Brain microvascular endothelial cell (primary cell): ENCODE results near the gene MRPS27.

Experiments
- DNase-seq: peaks from one replicate; pipeline ENCODE4 v3.0.0-alpha.2; 2020
- H3K27ac ChIP-seq: fragments of 250-450 bp; sonication (Bioruptor Pico); 2 replicates; pipeline ENCODE4 v1.5.1; 2020; ENCODE audit warnings: mild to moderate bottlenecking, moderate library complexity
- H3K27me3 ChIP-seq: fragments of 250-450 bp; sonication (Bioruptor Pico); replicated peaks from 2 replicates; pipeline ENCODE4 v1.5.1; 2020; ENCODE audit warnings: mild to moderate bottlenecking
- H3K36me3 ChIP-seq: fragments of 250-450 bp; sonication (Bioruptor Pico); replicated peaks from 2 replicates; pipeline ENCODE4 v1.5.1; 2020; ENCODE audit warnings: mild to moderate bottlenecking
- H3K4me3 ChIP-seq: 2 replicates; pipeline ENCODE4 v1.5.1; 2011; ENCODE audit warnings: low read depth, mild to moderate bottlenecking, control low read depth, low read length, moderate library complexity
- in situ Hi-C: cut with HindIII; loops from 2 replicates; pipeline ENCODE4 v1.10.0; 2017; ENCODE audit warnings: low sequenced_read_pairs, low pct_ligation_motif_present
- TF ChIP-seq, protein P1 (sequence below): IDR thresholded peaks from 2 replicates; pipeline ENCODE4 v1.5.1; 2011; ENCODE audit warnings: low read depth, mild to moderate bottlenecking, moderate library complexity, low read length, control low read depth, inconsistent platforms; ENCODE audit errors: missing control alignments

The MRPS27 gene

GRCh38 chr5:72281430-72281763 is 38.6 kb downstream of the MRPS27 start:
- TF ChIP-seq, protein P1, sequence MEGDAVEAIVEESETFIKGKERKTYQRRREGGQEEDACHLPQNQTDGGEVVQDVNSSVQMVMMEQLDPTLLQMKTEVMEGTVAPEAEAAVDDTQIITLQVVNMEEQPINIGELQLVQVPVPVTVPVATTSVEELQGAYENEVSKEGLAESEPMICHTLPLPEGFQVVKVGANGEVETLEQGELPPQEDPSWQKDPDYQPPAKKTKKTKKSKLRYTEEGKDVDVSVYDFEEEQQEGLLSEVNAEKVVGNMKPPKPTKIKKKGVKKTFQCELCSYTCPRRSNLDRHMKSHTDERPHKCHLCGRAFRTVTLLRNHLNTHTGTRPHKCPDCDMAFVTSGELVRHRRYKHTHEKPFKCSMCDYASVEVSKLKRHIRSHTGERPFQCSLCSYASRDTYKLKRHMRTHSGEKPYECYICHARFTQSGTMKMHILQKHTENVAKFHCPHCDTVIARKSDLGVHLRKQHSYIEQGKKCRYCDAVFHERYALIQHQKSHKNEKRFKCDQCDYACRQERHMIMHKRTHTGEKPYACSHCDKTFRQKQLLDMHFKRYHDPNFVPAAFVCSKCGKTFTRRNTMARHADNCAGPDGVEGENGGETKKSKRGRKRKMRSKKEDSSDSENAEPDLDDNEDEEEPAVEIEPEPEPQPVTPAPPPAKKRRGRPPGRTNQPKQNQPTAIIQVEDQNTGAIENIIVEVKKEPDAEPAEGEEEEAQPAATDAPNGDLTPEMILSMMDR, result no peak
- Histone ChIP-seq H3K4me3 (no peak overlapping the region), H3K36me3 (no peaks in the 10 kb centered on the region), H3K27ac (peak overlapping the region; percentile 82), H3K27me3 (no peaks in the 10 kb centered on the region)
- no peak for DNase-seq
- in situ Hi-C loops, result no loop called here

DNA sequence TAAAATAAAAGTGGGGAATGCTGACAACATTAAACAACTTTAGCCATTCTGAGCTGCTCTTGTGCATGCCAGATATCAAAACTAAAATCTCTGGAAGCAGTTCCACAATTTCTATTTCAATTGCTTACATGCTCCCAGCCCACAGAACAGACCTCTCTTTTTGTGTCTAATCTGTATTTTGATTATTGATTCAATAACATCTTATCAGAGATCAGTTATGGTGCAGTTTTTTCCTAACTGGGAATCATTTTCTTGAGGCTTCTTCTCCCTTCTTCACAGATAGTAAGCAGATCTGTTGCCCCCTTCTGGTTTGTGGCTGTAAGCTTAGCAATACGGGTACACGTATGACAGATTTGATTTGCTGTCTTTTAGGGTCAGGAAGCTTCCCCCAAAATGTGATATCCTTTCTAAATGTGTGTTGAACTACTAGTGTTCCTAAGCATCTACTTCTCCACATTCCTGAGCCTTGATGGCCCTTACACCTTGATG is 39.4 kb downstream of the MRPS27 start:
- H3K27ac ChIP-seq, result no peak overlapping the region
- TF ChIP-seq, protein P1, result peak; percentile 76
- in situ Hi-C loops, result no loop called here
- no peaks in the 10 kb centered on the region for H3K36me3 ChIP-seq
- no peaks in the 10 kb centered on the region for H3K27me3 ChIP-seq
- H3K4me3 ChIP-seq, result no peak overlapping the region
- peak; percentile 61 for DNase-seq

DNA sequence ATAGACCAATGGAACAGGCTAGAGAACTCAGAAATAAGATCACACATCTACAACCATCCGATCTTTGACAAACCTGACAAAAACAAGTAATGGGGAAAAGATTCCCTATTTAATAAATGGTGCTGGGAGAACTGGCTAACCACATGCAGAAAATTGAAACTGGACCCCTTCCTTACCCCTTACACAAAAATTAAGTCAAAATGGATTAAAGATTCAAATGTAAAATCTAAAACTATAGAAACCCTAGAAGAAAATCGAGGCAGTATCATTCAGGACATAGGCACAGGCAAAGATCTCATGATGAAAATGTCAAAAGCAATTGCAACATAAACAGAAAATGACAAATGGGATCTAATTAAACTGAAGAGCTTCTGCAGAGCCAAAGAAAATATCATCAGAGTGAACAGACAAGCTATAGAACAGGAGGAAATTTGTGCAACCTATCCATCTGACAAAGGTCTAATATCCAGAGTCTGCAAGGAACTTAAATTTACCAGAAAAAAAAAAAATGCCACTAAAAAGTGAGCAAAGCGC is 43.8 kb downstream of the MRPS27 start:
- Histone ChIP-seq H3K36me3 (no peaks in the 10 kb centered on the region), H3K27me3 (no peaks in the 10 kb centered on the region), H3K27ac (no peak overlapping the region), H3K4me3 (no peak overlapping the region)
- DNase-seq, result no peak
- TF ChIP-seq, protein P1, result no peak
- in situ Hi-C loops, result no loop called here

- no peaks in the 10 kb centered on the region for H3K36me3 ChIP-seq
- TF ChIP-seq, protein P1, result no peak
- no peaks in the 10 kb centered on the region for H3K27me3 ChIP-seq
- in situ Hi-C loops, result no loop called here
- no peak for DNase-seq
- H3K27ac ChIP-seq, result no peak overlapping the region
- no peak overlapping the region for H3K4me3 ChIP-seq
These were observed 46.5 kb downstream of the MRPS27 start for GRCh38 chr5:72273547-72273946.

- H3K27me3 ChIP-seq, result no peaks in the 10 kb centered on the region
- no peak overlapping the region for H3K27ac ChIP-seq
- DNase-seq, result no peak
- TF ChIP-seq, protein P1, result no peak
- no peaks in the 10 kb centered on the region for H3K36me3 ChIP-seq
- no peak overlapping the region for H3K4me3 ChIP-seq
- in situ Hi-C loops, result no loop called here
These were observed 47.6 kb downstream of the MRPS27 start for GRCh38 chr5:72272398-72272797.

- no peak overlapping the region for H3K4me3 ChIP-seq
- TF ChIP-seq, protein P1, result no peak
- no peaks in the 10 kb centered on the region for H3K27me3 ChIP-seq
- no peak overlapping the region for H3K27ac ChIP-seq
- in situ Hi-C loops, result no loop called here
- DNase-seq, result no peak
- no peaks in the 10 kb centered on the region for H3K36me3 ChIP-seq
These were observed 48.3 kb downstream of the MRPS27 start for GRCh38 chr5:72271702-72272101.
